Measurements from ENCODE around the gene INMT.

Gene INMT

DNA sequence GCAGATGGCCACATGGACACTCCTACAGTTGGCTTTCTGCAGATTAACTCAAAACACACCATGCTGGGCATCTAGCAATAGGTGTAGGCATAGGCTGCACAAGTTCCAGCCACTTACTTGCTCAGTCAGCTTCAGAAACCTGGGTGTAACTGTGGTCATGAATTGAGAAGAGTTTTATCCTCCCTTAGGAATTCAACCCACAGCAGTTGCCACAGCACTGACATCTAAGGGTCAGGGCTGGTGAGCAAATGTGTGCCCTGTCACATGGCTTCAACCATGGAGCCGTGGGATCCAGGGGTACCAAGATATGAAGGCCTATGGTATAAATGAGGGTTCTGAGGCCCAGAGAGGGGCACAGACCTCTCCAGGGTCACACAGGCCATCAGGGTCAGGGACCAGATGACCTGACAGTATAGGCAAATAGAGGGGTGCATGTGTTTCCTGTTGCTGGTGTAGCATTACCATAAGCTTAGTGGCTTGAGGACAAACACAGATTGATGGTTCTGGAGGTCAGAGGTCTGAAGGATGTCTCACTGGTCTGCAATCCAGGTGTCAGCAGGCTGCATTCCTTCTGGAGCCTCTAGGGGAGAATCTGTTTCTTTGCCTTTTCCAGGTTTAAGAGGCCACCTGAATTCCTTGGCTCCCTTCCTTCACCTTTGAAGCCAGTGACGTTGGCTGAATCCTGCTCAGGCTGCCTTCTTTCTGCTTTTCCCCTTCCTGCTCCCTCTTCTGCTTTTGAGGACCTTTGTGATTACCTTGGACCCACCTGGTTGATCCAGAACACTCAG lies 43.4 kb downstream of the INMT start:
- DNase-seq (ENCODE audit: low read depth), result no peak
- no peak overlapping the region for H3K4me3 ChIP-seq (ENCODE audit: low read depth, low read length)
- TF ChIP-seq, protein P1, sequence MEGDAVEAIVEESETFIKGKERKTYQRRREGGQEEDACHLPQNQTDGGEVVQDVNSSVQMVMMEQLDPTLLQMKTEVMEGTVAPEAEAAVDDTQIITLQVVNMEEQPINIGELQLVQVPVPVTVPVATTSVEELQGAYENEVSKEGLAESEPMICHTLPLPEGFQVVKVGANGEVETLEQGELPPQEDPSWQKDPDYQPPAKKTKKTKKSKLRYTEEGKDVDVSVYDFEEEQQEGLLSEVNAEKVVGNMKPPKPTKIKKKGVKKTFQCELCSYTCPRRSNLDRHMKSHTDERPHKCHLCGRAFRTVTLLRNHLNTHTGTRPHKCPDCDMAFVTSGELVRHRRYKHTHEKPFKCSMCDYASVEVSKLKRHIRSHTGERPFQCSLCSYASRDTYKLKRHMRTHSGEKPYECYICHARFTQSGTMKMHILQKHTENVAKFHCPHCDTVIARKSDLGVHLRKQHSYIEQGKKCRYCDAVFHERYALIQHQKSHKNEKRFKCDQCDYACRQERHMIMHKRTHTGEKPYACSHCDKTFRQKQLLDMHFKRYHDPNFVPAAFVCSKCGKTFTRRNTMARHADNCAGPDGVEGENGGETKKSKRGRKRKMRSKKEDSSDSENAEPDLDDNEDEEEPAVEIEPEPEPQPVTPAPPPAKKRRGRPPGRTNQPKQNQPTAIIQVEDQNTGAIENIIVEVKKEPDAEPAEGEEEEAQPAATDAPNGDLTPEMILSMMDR (conservative IDR thresholded peaks at IDR 0.05; ENCODE audit: low read depth, low read length), result no peak

DNA sequence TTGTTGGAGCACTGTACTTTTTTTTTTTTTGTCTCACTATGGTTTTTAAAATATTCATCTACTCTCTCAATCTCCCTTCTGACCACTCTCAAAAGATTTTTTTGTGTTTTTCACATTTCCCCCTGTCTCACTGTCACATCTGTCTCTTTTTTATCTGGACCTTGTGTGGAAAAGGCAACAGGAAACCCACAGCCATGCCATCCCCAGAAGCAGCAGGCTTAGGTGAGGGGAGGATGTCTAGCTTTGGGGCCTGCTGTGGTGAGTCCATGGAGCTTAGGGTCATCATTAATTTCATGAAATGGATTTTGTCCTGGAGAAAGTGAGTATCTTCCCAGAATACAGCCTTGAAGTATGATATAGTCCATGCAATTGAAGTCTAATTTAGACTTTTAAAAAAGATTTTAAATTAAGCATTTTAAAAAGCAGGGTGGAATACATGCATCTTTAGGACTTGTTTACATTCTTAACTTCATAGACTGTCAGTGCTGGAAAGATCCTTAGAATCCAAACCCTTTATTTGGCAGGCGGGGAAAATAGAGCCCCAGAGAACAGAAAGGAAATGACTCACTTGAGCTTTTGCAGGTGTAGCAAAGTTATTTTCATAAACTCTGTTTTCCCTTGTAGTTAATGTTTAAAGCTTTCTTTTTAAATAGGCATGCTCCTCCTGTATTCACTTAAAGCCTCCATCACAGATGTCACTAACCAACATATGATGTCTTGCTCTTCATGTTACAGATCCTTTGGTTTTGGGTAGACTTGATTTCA lies 44.4 kb downstream of the INMT start:
- no peak overlapping the region for H3K4me3 ChIP-seq (ENCODE audit: low read depth, low read length)
- TF ChIP-seq, protein P1 (conservative IDR thresholded peaks at IDR 0.05; ENCODE audit: low read depth, low read length), result no peak
- peak; percentile 62 for DNase-seq (ENCODE audit: low read depth)

DNA sequence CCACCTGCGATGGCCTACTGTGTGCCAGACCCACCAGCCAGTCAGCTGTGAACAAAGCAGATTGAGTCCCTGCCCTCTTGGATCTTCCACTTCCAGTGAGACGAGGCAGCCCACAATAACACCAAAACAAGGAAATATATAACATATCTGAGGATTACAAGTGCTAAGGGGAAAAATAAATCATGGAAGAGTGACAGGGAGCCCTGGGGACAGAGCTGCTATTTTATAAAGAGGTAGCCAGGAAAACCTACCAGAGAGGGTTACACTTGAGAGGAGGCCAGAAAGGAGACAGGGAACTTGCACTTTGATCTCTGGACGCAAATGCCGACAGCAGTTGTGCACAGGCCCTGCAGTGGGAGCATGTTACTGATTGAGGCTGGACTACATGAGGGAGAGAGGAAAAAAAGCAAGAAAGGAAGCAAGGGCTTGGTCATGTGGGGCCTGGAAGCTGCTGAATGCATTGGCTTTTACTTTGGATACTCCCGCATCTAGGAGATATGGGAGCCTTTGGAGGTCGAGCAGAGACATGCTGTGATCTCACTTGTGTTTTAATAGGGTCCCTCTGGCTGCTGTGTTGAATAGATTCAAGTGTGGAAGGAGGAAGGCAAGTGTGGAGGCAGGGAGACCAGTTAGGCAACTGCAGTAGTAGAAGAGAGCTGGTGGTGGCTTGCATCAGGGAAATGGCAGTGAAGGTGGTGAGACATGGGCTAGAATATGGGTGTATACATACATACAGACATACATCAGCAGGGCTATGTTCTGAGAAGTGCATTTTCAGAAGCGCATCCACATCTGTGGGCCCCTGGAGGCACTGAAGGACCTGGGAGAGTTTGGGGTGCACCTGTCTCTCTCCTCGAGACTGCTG lies 45.5 kb downstream of the INMT start:
- TF ChIP-seq, protein P1 (conservative IDR thresholded peaks at IDR 0.05; ENCODE audit: low read depth, low read length), result no peak
- no peak for DNase-seq (ENCODE audit: low read depth)
- no peak overlapping the region for H3K4me3 ChIP-seq (ENCODE audit: low read depth, low read length)

DNA sequence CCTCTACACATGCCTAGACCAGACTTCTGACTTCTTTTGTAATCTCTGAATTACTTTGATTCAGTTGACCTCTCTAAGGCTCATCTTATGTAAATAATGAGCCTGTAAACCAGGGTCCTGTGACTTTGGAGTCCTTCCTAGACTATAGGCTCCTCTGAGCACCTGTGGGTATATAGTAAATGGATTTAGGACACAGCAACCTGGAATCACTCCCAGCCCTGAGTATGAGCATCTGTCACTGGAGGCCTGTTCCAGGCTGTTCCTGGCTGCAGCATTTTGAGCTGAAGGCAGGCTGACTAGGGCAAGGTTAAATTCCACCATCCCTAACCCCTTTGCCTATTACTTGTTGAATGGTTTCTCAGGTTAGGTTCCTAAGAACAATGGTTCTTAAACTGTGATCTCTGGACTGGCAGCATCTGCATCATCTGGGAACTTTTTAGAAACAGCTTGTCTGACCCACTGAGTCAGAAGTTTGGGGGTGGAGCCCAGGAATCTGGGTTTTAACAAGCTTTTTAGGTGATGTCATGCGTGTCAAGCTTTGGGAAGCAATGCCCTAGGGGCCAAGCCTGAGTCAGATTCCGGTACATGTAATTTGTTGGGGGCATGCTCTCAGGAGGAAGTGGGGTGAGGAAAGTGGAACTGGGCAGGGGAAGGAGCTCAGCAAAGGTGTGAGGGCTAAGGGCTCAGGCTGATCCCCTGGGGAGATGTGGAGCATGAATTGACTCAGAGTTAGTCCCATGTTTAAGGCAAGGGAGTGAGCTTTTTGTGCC lies 47.5 kb downstream of the INMT start:
- DNase-seq (ENCODE audit: low read depth), result peak; percentile 83
- TF ChIP-seq, protein P1 (conservative IDR thresholded peaks at IDR 0.05; ENCODE audit: low read depth, low read length), result no peak
- no peak overlapping the region for H3K4me3 ChIP-seq (ENCODE audit: low read depth, low read length)

DNA sequence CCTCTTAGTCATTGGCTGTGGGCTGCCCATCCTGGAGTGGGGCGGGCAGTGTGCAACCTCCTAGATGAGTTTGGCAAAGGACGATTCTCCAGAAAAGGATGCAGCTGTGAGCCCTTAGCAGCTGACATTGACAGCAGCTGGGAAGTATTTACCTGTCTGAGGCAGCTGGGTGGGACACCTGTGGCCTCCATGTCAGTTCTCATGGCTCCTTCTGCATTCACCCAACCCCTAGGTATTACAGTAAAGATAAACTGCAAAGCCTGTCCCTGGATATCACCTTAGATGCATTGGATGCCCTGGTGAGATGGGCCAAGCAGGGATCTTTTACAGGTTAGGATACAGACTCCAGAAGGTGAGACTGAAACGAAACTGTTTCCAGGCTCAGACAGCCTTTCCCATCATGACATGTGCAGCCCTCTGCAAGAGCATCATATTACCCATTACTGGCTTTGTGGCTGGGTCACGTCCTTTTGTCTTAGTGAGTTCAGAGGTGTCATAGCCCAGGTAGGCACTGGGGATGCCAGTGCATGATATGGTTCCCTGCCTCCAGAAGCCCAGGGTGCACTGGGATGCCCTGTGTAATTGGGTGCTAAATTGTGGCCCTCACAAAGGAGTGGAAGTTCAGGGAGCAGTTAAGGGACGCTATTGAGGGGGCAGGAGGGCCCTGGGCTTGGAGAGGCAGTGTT lies 48.2 kb downstream of the INMT start:
- H3K4me3 ChIP-seq (ENCODE audit: low read depth, low read length), result no peak overlapping the region
- DNase-seq (ENCODE audit: low read depth), result no peak
- TF ChIP-seq, protein P1 (conservative IDR thresholded peaks at IDR 0.05; ENCODE audit: low read depth, low read length), result peak; percentile 3

Measured in choroid plexus epithelial cell (primary cell).